ENCODE results near the gene TNK2.
"Not testable (repeated sequence)": the region's sequence is repeated elsewhere in the genome, so short reads cannot be mapped to it uniquely, and the experiment has no call there.

Gene TNK2

GRCh38 chr3:195907934-195908693 is at the start of gene TNK2:
TSS of gene TNK2 (minus strand) at chr3:195908551. CDS start at chr3:195888588, 19,963 bp downstream.
- DNase-seq (ENCODE audit: low read depth, low spot score) = peak; percentile 76

GRCh38 chr3:195956577-195956976 is 48.2 kb upstream of the TNK2 start:
- no peak for DNase-seq (ENCODE audit: low read depth, low spot score)

GRCh38 chr3:195955416-195955841 is 47.1 kb upstream of the TNK2 start:
- DNase-seq (ENCODE audit: low read depth, low spot score) = peak; percentile 22

- not testable (repeated sequence) for DNase-seq (ENCODE audit: low read depth, low spot score)
Observed at GRCh38 chr3:195954752-195955119, 46.4 kb upstream of the TNK2 start.

- peak; percentile 87 for DNase-seq (ENCODE audit: low read depth, low spot score)
Observed at GRCh38 chr3:195954052-195954751, 45.9 kb upstream of the TNK2 start.

- not testable (repeated sequence) for DNase-seq (ENCODE audit: low read depth, low spot score)
Observed at GRCh38 chr3:195952590-195952989, 44.2 kb upstream of the TNK2 start.

- not testable (repeated sequence) for DNase-seq (ENCODE audit: low read depth, low spot score)
Observed at GRCh38 chr3:195951443-195952177, 43.3 kb upstream of the TNK2 start.

GRCh38 chr3:195950731-195951130 is 42.4 kb upstream of the TNK2 start:
- not testable (repeated sequence) for DNase-seq (ENCODE audit: low read depth, low spot score)

- not testable (repeated sequence) for DNase-seq (ENCODE audit: low read depth, low spot score)
Observed at GRCh38 chr3:195950164-195950563, 41.8 kb upstream of the TNK2 start.

GRCh38 chr3:195946910-195947699 is 38.8 kb upstream of the TNK2 start:
- not testable (repeated sequence) for DNase-seq (ENCODE audit: low read depth, low spot score)

GRCh38 chr3:195941265-195941815 is 33.0 kb upstream of the TNK2 start:
- DNase-seq (ENCODE audit: low read depth, low spot score) = not testable (repeated sequence)

GRCh38 chr3:195940806-195941205 is 32.5 kb upstream of the TNK2 start:
- not testable (repeated sequence) for DNase-seq (ENCODE audit: low read depth, low spot score)

- not testable (repeated sequence) for DNase-seq (ENCODE audit: low read depth, low spot score)
Observed at GRCh38 chr3:195939526-195940470, 31.4 kb upstream of the TNK2 start.

GRCh38 chr3:195933044-195933430 is 24.7 kb upstream of the TNK2 start:
- DNase-seq (ENCODE audit: low read depth, low spot score) = not testable (repeated sequence)

GRCh38 chr3:195932418-195933043 is 24.2 kb upstream of the TNK2 start:
- peak; percentile 38 for DNase-seq (ENCODE audit: low read depth, low spot score)

- DNase-seq (ENCODE audit: low read depth, low spot score) = no peak
Observed at GRCh38 chr3:195931582-195932273, 23.4 kb upstream of the TNK2 start.

- no peak for DNase-seq (ENCODE audit: low read depth, low spot score)
Observed at GRCh38 chr3:195929452-195929851, 21.1 kb upstream of the TNK2 start.

- peak; percentile 38 for DNase-seq (ENCODE audit: low read depth, low spot score)
Observed at GRCh38 chr3:195921334-195921791, 13.0 kb upstream of the TNK2 start.

- DNase-seq (ENCODE audit: low read depth, low spot score) = no peak
Observed at GRCh38 chr3:195918176-195918575, 9.8 kb upstream of the TNK2 start.
